ENCODE data around the gene S100Z. TPM values are rescaled to one million over a fixed set of nuclear protein-coding genes. Genes with fewer than 3 reads are reported as not detected.

Gene S100Z
- total RNA-seq, 1 donor from 2014 or later = not detected

DNA sequence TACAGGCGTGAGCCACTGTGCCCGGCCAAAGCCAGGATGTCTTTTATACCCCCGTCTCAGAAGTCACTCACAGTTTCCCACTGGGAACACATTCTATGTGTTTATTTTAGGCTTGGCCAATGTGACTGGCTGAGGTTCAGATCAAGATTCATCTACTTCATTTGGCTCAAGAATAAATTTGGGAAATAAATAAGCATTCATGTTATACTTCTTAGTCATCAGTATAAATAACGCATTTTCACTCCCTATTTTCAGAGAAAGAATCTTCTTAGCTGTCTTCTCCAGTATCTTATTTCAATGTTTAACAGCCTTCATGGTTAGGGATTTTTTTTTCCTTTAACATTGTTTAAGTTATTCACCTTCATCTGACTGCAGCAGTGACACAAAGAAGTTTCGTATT lies 11.8 kb downstream of the S100Z start:
- H3K27me3 ChIP-seq (ENCODE audit: control insufficient read depth, insufficient read depth, low read length) = no peaks in the 10 kb centered on the region
- H3K36me3 ChIP-seq (ENCODE audit: control insufficient read depth, insufficient read depth, low read length) = no peaks in the 10 kb centered on the region
- no peak for DNase-seq (ENCODE audit: low read depth)
- TF ChIP-seq, protein P1, sequence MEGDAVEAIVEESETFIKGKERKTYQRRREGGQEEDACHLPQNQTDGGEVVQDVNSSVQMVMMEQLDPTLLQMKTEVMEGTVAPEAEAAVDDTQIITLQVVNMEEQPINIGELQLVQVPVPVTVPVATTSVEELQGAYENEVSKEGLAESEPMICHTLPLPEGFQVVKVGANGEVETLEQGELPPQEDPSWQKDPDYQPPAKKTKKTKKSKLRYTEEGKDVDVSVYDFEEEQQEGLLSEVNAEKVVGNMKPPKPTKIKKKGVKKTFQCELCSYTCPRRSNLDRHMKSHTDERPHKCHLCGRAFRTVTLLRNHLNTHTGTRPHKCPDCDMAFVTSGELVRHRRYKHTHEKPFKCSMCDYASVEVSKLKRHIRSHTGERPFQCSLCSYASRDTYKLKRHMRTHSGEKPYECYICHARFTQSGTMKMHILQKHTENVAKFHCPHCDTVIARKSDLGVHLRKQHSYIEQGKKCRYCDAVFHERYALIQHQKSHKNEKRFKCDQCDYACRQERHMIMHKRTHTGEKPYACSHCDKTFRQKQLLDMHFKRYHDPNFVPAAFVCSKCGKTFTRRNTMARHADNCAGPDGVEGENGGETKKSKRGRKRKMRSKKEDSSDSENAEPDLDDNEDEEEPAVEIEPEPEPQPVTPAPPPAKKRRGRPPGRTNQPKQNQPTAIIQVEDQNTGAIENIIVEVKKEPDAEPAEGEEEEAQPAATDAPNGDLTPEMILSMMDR (IDR thresholded peaks at IDR 0.05; ENCODE audit: insufficient read depth, low read length, poor library complexity, severe bottlenecking) = no peak
- H3K4me3 ChIP-seq (ENCODE audit: low read depth, low read length) = no peak overlapping the region

DNA sequence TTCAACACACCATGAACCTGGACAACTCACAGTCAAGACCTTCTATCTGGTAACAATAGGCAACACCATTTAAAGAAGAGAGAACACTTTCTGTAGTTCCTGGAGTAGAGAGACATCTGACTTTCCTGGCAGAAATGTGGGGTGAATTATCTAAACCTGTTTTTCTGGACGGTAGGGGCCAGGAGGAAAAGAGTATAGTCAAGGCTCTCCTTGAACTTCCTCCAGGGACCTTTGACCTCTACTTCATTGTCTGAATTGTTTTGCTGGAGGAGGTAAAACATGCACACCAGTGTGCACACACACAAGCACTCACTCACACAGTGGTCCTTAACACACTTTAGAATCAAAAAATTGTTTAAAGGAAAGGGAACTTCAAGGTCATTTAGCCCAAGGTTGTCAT lies 13.2 kb downstream of the S100Z start:
- H3K36me3 ChIP-seq (ENCODE audit: control insufficient read depth, insufficient read depth, low read length) = no peaks in the 10 kb centered on the region

DNA sequence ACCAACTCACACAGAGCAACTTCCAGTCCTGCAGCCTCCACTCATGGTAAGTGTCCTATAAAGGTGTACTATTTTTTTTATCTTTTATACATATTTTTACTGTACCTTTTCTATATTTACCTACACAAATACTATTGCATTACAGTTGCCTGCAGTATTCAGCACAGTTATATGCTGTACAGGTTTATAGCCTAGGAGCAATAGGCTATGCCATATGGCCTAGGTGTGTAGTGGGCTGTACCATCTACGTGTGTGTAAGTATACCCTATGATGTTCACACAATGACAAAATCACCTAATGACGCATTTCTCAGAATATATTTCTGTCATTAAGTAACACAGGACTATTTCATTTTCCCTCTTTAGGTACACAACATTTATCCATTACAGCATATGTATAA lies 16.7 kb downstream of the S100Z start:
- Histone ChIP-seq H3K36me3 (ENCODE audit: control insufficient read depth, insufficient read depth, low read length) (no peaks in the 10 kb centered on the region), H3K4me3 (ENCODE audit: low read depth, low read length) (no peak overlapping the region), H3K27me3 (ENCODE audit: control insufficient read depth, insufficient read depth, low read length) (no peaks in the 10 kb centered on the region)
- no peak for DNase-seq (ENCODE audit: low read depth)
- TF ChIP-seq, protein P1 (IDR thresholded peaks at IDR 0.05; ENCODE audit: insufficient read depth, low read length, poor library complexity, severe bottlenecking) = no peak

More for the DNA sequence above, 13.2 kb downstream of the S100Z start:
- DNase-seq (ENCODE audit: low read depth) = no peak
- H3K27me3 ChIP-seq (ENCODE audit: control insufficient read depth, insufficient read depth, low read length) = no peaks in the 10 kb centered on the region
- H3K4me3 ChIP-seq (ENCODE audit: low read depth, low read length) = no peak overlapping the region
- TF ChIP-seq, protein P1 (IDR thresholded peaks at IDR 0.05; ENCODE audit: insufficient read depth, low read length, poor library complexity, severe bottlenecking) = no peak

DNA sequence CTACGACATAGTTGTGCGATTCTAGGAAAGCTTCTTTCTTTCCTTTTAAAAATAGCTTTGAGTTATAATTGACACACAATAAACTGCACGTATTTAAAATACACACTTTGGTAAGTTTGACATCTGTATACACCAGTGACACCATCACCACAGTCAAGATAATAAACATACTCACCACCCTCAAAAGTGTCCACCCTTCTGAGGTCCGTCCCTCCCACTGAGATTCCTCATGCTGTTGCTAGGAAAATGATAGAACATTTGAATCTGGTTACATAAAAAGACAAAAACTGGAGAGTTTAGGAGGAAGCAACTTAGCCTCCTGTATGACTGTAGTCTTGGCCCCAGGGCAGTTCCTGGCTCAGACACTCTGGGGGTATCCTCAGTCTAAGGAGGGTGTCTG lies 17.2 kb downstream of the S100Z start:
- TF ChIP-seq, protein P1 (IDR thresholded peaks at IDR 0.05; ENCODE audit: insufficient read depth, low read length, poor library complexity, severe bottlenecking) = no peak
- no peaks in the 10 kb centered on the region for H3K27me3 ChIP-seq (ENCODE audit: control insufficient read depth, insufficient read depth, low read length)
- no peak for DNase-seq (ENCODE audit: low read depth)
- no peak overlapping the region for H3K4me3 ChIP-seq (ENCODE audit: low read depth, low read length)
- H3K36me3 ChIP-seq (ENCODE audit: control insufficient read depth, insufficient read depth, low read length) = no peaks in the 10 kb centered on the region

DNA sequence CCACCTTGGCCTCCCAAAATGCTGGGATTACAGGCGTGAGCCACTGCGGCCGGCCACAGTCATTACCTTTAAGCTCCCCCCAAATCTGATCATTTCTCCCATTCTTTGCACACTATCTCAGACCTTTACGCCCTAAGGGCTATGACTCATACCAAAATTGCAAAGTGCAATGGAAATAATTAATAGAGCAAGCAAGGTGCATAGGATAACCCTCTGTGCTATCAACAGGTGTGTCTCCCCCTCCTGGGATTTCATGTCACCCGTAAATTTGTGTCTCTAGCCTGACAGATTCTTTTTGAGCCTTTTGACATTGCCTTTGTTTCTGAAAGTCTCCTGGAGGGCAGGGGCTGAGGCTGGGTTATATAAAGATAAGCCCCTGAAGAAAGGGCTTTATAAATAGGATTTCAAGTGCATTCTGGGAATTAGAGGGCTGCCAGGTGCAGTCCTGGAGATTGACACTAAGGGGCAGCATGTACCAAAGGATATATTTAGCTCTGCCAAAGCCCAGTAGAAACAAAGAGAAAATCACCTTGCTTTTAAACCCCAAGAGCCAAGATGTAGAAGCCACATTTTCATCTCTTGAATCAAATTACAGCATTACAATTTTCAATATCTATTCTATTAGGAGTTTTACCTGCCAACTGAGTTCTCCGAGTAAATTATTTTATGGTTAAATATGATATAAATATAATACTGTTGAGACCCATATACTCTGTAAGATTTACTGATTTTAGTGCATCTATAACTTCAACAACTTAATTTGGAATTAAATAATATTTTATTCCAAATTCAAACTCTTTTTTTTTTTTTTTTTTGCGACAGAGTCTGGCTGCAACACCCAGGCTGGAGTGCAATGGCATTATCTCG lies 18.2 kb downstream of the S100Z start:
- Histone ChIP-seq H3K36me3 (ENCODE audit: control insufficient read depth, insufficient read depth, low read length) (no peaks in the 10 kb centered on the region), H3K27me3 (ENCODE audit: control insufficient read depth, insufficient read depth, low read length) (no peaks in the 10 kb centered on the region), H3K4me3 (ENCODE audit: low read depth, low read length) (no peak overlapping the region)
- DNase-seq (ENCODE audit: low read depth) = peak; percentile 31
- TF ChIP-seq, protein P1 (IDR thresholded peaks at IDR 0.05; ENCODE audit: insufficient read depth, low read length, poor library complexity, severe bottlenecking) = peak; percentile 73

DNA sequence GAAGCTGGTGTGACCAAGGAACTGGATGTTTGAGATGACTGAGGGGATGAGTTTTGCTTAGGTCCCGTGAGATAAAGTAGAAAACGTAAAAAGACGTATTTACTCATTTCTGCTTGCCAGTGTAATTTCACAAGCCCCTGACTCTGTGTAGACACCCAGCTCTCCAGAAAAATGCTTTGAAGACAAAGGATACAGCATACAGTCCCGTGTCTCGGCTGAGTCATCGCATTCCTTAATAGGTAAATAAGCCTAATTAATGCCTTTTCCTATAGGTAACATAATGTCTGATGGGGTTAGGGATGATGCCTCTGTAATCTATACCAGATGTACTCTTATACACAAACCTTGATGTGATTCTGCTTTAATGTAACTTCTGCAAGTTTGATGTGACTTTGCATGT lies 20.2 kb downstream of the S100Z start:
- TF ChIP-seq, protein P1 (IDR thresholded peaks at IDR 0.05; ENCODE audit: insufficient read depth, low read length, poor library complexity, severe bottlenecking) = no peak
- H3K27me3 ChIP-seq (ENCODE audit: control insufficient read depth, insufficient read depth, low read length) = no peaks in the 10 kb centered on the region
- H3K36me3 ChIP-seq (ENCODE audit: control insufficient read depth, insufficient read depth, low read length) = no peaks in the 10 kb centered on the region
- no peak overlapping the region for H3K4me3 ChIP-seq (ENCODE audit: low read depth, low read length)
- DNase-seq (ENCODE audit: low read depth) = no peak

Measured in kidney epithelial cell (primary cell).